GM13976 (cell line): ENCODE results near the gene GALNT7.
"Not testable (repeated sequence)": the region's sequence is repeated elsewhere in the genome, so short reads cannot be mapped to it uniquely, and the experiment has no call there.

Source experiments
- DNase-seq: peaks from one replicate; pipeline ENCODE4 v3.0.0; 2012; ENCODE audit warnings: low spot score
- in situ Hi-C: fragments of 300-500 bp; cut with MboI; formaldehyde crosslinking; loops from one replicate; pipeline ENCODE4 v1.12.0; 2022; ENCODE audit warnings: low sequenced_read_pairs, mixed read lengths, inconsistent platforms; ENCODE audit not compliant: unreplicated experiment
- TF ChIP-seq, protein P1 (sequence below): IDR thresholded peaks from 2 replicates; pipeline ENCODE4 v1.5.1; 2012; ENCODE audit warnings: borderline replicate concordance, mild to moderate bottlenecking; ENCODE audit not compliant: insufficient read depth; ENCODE audit errors: extremely low read depth, missing control alignments, control extremely low read depth

The GALNT7 gene

DNA sequence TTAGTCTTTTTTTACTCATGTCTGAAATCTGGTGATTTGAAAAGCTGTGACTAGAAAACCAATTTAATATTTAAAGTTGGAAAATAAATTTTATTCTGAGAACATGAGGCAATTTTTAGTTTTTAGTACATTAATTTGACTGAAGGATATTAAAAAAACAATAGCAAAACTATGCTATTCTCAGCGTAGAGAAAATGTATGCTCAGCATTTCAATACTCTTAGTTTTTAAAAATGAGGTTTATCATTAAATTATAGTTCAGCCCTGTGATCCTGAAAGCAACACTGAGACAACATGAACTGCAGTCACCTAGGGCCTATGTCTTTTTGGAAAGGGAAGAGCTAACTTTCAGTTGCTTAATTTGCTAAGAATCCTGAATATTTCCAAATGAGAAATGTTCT, 9.5 kb downstream of the GALNT7 start:
- no peak for DNase-seq
- TF ChIP-seq, protein P1, sequence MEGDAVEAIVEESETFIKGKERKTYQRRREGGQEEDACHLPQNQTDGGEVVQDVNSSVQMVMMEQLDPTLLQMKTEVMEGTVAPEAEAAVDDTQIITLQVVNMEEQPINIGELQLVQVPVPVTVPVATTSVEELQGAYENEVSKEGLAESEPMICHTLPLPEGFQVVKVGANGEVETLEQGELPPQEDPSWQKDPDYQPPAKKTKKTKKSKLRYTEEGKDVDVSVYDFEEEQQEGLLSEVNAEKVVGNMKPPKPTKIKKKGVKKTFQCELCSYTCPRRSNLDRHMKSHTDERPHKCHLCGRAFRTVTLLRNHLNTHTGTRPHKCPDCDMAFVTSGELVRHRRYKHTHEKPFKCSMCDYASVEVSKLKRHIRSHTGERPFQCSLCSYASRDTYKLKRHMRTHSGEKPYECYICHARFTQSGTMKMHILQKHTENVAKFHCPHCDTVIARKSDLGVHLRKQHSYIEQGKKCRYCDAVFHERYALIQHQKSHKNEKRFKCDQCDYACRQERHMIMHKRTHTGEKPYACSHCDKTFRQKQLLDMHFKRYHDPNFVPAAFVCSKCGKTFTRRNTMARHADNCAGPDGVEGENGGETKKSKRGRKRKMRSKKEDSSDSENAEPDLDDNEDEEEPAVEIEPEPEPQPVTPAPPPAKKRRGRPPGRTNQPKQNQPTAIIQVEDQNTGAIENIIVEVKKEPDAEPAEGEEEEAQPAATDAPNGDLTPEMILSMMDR: no peak
- in situ Hi-C loops: no loop called here

DNA sequence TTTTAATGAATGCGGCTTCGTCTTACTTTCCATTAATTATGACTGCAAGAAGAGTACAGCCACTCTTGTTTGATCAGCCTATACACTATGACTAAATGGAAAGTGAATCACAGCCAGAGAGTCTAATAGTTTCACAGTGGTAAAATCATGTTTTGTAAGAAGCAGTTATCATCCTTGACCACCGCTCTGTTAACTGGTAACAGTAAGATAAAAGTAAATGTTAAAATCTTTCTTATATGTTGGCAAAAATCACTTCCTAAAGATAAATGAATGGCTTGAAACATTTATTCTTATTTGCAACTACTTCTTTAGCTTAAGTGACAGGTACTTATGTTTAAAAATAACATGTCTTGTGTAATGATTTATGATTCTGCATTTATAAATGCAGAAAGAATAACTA, 13.2 kb downstream of the GALNT7 start:
- in situ Hi-C loops: no loop called here
- TF ChIP-seq, protein P1: no peak
- DNase-seq: no peak

DNA sequence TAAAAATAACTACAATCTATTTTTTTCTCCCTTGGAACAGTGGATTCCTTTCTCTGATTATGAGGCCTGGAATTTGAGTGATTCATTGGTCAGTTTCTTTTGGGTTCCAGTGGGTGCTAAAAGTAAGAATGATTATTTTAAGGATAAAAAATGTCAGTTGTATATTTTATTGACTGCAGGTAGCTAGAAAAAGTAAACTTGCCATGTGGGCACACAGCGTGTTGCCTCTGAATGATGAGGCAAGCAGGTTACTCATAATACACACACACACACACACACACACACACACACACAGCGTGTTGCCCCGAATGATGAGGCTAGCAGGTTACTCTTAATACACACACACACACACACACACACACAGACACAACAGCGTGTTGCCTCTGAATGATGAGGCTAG, 13.8 kb downstream of the GALNT7 start:
- TF ChIP-seq, protein P1: no peak
- no peak for DNase-seq
- in situ Hi-C loops: no loop called here

DNA sequence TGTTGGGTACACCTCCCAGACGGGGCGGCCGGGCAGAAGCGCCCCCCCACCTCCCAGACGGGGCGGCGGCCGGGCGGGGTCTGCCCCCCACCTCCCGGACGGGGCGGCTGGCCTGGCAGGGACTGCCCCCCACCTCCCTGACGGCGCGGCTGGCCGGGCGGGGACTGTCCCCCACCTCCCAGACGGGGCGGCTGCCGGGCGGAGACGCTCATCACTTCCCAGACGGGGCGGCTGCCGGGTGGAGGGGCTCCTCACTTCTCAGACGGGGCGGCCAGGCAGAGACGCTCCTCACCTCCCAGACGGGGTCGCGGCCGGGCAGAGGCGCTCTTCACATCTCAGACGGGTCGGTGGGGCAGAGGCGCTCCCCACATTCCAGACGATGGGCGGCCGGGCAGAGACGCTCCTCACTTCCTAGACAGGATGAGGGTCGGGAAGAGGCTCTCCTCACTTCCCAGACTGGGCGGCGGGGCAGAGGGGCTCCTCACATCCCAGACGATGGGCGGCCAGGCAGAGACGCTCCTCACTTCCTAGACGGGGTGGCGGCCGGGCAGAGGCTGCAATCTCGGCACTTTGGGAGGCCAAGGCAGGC, 15.1 kb downstream of the GALNT7 start:
- DNase-seq, in situ Hi-C loops: not testable (repeated sequence)

DNA sequence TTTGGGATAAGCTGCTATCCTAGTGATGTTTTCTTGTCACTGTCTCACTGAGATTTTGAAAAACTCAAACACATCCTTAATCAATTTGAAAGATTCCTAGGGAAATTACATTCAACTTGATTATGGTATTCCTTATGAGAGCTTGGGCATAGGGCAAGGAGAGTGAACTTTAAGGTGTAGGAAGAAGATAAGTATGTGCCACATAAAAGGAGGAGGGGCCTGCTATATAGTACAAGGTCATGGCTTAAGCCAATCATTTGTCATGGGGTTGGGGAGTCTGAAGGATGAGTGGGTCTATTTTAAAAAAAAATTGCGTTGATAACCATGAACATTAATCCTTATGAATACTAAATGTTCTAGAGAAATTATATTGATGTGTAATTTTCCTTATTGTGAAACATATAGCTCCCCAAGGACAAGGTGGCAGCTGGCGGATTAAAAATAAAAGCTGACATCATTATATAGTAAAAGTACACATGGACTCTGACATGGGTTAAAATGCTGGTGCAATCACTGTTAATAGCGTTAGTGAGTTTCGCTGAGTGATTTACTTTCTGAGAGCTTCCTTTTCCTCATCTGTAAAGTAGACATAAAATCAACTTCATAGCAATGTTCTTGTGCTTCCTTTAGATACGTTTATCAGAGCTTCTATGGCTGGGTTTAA, 17.4 kb downstream of the GALNT7 start:
- in situ Hi-C loops: no loop called here
- DNase-seq: no peak
- TF ChIP-seq, protein P1: no peak

DNA sequence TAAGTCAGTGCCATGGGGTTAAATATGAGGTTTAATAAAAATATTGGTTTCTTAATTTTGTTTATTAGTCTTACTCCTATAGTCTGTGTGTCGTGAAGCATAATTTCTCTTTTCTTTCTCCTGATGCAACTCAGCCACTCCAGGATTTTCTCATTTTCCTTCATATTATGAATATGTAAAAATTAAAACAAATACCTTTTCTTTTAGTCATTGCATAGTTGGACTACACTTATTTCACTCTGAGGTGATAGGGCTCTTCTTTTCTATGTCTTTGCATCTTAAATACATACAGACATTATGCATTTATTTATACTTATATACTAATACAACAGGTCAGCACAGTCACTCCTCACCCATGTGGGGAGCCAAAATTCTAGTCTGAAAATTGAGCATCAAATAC, 19.1 kb downstream of the GALNT7 start:
- no peak for DNase-seq
- TF ChIP-seq, protein P1: no peak
- in situ Hi-C loops: no loop called here

DNA sequence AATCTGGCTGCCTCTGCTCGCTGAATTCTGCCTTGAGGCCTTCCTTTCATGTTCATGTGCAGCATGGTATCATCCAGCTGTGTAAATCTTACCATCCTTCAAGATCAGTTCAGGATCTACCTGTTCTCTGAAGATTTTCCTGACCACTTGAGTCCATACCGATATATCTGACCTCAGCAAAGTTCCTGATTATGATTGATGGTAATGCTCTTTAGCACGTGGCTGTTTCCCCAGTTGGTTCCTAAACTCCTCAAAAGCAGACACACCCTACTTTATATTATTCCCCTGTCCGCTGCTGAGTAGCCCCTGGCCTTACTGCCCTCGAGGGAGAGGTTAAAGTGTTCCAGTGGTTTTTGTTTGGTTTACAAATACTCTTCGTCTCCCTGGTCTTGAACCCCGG, 20.0 kb downstream of the GALNT7 start:
- no peak for DNase-seq
- in situ Hi-C loops: no loop called here

More for the DNA sequence above, 20.0 kb downstream of the GALNT7 start:
- TF ChIP-seq, protein P1: no peak
